Fibroblast of lung (primary cell): ENCODE results near the gene KRTAP4-1.

Experiments used
- EZH2 ChIP-seq: IDR thresholded peaks from 2 replicates; pipeline ENCODE4 v1.5.1; 2012; ENCODE audit warnings: low read length, control low read depth, mild to moderate bottlenecking; ENCODE audit errors: missing control alignments
- TF ChIP-seq, protein P1 (sequence below), 2 donors: IDR thresholded peaks in 1 of 2; conservative IDR thresholded peaks in 1 of 2; 1 replicate in 1 of 2; 2 replicates in 1 of 2; pipeline ENCODE4 v1.5.1; 2011 to 2012; ENCODE audit warnings: low read length in 2 of 2, control low read depth in 1 of 2, inconsistent platforms in 1 of 2, low read depth in 1 of 2, mild to moderate bottlenecking in 1 of 2

DNA sequence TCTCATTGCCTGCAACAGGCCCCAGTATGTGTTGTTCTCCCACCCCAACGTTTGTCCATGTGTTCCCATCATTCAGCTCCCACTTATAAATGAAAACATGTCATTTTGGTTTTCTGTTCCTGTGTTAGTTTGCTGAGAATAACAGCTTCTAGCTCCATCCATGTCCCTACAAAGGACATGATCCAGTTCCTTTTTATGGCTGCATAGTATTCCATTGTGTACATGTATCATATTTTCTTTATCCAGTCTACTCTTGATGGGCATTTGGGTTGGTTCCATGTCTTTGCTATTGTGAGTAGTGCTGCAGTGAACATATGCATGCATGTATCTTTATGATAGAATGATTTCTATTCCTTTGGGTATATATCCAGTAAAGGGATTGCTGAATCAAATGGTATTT, 31.0 kb upstream of the KRTAP4-1 start:
- no peak for TF ChIP-seq EZH2
- TF ChIP-seq, protein P1, sequence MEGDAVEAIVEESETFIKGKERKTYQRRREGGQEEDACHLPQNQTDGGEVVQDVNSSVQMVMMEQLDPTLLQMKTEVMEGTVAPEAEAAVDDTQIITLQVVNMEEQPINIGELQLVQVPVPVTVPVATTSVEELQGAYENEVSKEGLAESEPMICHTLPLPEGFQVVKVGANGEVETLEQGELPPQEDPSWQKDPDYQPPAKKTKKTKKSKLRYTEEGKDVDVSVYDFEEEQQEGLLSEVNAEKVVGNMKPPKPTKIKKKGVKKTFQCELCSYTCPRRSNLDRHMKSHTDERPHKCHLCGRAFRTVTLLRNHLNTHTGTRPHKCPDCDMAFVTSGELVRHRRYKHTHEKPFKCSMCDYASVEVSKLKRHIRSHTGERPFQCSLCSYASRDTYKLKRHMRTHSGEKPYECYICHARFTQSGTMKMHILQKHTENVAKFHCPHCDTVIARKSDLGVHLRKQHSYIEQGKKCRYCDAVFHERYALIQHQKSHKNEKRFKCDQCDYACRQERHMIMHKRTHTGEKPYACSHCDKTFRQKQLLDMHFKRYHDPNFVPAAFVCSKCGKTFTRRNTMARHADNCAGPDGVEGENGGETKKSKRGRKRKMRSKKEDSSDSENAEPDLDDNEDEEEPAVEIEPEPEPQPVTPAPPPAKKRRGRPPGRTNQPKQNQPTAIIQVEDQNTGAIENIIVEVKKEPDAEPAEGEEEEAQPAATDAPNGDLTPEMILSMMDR (conservative IDR thresholded peaks at IDR 0.05 in 1 of 2, IDR thresholded peaks at IDR 0.05 in 1 of 2; ENCODE audit: low read depth in 1 of 2, low read length in 2 of 2), result no peak
